ENCODE data around the gene SP2.
"Not testable (repeated sequence)": the region's sequence is repeated elsewhere in the genome, so short reads cannot be mapped to it uniquely, and the experiment has no call there.

SP2 gene

GRCh38 chr17:47891545-47892088 is 4.4 kb upstream of the SP2 start:
- no peak for DNase-seq

DNA sequence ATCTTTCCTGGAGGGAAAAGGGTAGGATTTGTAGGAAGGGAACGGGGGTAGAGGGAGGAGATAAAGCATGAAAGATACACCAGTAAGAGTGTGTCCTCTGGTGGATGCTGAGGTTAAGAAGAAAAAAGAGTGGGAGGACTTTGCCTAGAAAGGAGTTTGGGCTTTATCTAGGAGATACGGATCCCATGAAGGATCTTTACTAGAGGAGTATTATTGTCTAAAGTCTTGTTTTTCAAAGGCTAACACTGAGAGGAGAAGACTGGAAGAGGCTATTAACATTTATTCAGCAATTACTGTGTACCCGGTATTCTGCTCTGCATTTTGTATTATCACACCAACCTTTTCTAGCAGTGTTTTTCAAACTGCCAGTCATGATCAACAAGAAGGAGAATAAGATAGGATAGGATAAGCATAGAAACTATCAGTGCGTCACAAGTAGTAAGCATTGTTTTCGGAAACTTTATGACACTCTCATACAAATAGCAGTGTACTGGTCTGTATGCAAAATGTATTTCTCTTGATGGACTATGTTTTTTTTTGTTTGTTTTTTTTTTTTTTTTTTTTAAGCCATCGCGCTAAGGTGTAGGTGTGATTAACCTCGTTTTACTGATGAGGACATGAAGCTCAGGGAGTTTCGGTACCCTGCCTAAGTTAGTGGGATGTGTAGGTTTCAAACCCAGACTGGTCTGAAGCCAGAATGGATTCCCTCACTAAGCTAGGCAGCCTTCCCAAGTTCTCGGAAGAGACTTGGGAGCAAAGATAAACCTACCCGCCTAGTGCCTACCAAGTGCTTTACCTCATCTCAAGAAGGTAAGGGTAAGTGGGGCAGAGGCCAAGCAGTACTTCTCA is 1.3 kb upstream of the SP2 start:
- no peak for DNase-seq

DNA sequence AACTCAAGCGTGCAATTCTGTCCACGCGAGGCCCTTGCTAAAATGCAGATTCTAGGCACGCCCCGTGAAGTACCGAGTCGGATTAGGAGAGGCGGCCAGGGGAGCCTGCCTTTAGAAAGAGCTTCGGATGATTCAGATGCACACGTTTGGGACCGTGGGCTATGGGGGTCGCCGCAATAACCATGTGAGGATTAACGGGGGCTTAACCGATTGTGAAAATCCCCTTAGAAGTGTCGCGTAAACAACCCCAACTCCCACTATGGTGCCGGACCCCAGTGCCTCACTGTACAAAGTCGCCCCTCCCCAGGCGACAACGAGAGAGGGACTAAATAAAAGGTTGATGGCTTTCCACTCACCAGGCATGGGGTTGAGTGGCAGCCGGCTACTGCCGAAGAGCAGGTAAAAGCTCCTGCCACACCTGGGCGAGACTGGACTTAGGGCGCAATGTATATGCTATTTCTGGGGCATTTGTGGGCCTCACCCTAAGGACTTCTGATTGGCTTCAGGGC is 635 bp upstream of the SP2 start:
- DNase-seq, result no peak

DNA sequence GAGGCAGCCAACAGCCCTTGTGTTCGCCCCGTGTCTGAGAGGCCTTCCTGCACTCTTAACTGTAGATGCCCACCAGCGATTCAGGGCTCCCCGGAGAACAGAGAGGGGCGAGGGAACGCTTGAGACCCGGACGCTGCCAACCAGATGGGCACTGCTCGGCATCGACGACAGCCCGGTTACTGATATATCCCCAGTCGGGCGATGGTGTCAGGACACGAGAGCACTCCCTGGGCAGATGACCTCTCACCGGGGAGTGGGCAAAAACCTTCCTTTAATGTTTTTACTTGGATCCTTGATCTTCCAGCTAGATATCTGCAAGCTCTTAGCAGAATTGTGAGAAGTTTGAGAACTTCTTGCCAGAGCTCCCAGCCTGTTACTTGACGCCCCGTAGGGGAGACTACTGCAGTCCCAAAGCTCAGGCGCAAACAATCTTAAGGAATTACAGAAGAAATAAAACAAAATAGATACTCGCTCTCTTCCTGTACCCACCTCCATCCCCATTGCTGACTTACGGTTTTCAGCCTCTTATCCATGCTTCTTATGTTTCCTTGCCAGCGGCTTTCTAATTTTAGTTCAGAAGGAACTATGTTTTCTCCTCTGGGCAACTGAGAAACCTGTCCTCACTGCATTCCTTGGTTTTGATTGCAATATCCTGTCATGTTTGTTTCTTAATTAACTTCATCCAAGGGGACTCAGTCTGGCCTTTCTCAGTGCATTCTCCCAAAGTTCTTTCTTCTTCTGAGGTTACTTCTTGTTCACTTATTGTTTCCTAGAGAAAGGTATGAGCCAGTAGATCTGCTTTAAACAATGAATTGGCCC is 845 bp downstream of the SP2 start:
- DNase-seq, result no peak

- DNase-seq, result no peak
Measured at GRCh38 chr17:47897561-47897960, 1.5 kb downstream of the SP2 start.

DNA sequence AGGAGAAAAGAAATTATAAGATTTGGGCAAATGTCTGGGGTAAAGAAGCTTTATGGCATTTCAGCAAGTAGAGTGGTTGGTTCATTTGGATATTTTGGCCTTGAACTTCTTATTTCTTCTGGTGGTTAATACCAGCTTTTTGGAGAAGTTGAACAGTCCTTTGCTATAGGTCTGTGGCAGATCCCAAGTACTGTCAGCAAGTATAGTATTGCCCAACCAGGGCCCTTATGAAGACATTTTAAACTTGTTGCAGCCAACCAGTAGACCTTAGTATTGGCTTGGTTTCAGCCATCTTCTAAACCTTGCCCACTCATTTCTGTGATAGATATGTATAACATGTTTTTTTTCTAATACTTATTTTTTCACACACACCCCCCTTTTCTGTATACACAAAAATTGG is 2.2 kb downstream of the SP2 start:
- no peak for DNase-seq

- no peak for DNase-seq
Measured at GRCh38 chr17:47899643-47900042, 3.6 kb downstream of the SP2 start.

GRCh38 chr17:47901423-47901822 is 5.4 kb downstream of the SP2 start:
- no peak for DNase-seq

DNA sequence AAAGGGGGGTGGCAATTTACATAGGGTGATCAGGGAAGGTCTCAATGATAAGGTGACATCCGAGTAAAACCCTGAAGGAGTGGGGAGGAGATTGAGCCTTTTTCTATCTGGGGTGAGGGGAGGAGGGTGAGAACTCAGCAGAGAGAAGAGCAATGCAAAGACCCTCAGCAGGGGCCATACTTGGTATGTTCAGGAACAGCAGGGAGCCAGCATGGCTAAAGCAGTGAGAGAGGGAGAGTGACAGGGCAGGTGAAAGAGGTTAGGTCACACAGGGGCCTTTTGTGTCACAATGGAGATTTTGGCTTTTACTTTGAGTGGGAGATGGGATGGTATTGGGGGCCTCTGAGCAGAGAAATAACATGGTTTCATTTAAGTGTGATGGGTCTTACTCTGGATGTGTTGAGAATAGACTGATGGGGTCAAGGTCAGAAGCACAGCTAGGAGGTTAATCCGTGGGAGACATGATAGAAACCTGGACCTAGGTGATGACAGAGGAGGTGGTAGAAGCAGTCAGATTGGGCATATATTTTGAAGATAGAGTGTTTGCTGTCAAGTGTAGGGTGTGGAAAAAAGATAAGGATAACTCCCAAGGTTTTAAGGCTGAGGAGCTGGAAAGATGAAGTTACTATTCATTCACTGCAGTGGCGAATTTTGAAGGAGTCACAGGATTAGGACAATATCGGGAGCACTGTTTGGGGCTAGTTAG is 6.2 kb downstream of the SP2 start:
- no peak for DNase-seq

DNA sequence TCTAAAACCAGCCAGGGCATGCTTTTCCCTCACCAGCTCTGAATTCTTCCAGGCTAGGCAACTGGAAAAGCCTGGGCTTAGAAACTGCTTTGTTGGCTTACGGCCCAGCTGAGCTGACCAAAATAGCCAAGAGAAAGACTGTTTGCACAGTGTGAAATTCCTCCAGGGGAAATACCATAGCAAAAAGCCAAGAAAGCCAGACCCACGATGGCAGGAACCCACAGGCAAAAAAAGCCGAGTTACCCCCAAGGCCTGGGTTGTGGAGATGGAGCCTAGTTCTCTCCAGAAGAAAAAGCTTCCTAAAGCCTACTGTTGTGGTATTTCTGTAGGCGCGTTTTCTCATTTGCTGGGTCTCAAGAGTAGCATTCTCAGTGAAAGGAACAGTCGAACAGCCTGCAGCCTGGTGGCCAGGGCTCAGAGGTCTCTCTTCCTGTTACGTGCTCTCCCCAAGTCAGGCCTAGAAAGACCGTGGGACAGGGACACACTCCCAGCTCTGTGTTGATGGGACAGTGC is 9.2 kb downstream of the SP2 start:
- DNase-seq, result peak; percentile 76

DNA sequence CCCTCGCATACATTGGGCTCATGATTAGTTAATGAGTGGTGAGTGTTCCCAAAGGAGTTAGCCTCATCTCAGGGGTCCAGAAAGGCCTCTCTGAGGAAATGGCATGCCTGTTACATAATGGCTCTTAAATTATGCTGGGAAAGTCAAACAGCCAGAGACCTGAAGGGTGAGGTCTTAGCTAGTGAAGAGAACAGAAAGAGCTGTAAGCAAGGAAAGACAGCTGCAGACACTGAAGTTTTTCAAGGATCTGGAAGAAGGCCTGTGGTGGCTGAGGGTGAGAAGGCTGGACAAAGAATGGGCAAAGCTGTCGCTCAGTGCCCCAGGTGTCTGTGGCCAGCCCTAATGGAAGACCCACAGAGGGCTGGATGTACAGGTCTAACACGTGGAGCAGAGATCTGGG is 10.4 kb downstream of the SP2 start:
- no peak for DNase-seq

DNA sequence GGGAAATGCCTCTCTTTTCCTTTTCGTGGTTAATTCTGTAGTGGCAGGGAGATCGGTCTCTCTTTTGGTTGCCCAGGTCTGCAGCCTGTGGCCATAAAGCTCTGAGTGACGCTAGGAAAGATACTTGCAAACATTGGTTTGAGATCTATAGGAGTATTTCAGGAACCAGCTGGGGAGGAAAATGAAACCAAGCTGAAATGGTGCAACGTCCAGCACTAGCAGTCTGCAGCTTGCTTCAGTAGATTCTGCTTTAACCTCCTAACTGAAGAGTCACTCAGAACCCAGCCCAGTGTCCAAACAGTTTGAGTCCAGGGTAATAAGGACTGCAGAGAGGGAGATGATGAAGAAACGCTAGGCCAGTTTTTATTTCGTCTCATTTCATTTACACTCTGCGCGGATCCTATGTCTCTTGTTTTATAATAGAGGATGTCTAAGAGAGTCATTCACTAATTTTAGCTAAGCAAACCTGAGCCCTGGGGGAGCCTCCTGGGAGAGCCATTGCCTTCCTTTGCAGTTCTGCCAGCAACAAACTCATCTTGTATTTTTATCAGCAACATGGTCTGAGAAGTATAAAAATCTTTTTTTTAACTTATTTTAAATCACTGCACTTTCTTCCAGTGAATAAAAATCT is 12.0 kb downstream of the SP2 start:
- no peak for DNase-seq

DNA sequence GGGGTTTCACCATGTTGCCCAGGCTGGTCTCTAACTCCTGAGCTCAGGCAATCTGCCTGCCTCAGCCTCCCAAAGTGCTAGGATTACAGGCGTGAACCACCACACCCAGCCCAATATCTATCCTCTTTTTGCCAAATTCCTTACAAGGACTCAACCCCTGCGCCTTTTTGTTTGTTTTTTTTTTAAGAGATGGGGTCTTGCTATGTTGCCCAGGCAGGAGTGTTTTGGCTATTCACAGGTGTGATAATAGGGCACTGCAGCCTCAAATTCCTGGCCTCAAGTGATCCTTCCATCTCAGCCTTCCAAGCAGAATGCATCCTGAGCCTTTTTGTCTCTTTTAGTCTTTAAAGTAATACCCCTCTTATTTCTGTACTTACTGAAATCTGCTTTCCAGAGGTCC is 17.0 kb downstream of the SP2 start:
- no peak for DNase-seq

DNA sequence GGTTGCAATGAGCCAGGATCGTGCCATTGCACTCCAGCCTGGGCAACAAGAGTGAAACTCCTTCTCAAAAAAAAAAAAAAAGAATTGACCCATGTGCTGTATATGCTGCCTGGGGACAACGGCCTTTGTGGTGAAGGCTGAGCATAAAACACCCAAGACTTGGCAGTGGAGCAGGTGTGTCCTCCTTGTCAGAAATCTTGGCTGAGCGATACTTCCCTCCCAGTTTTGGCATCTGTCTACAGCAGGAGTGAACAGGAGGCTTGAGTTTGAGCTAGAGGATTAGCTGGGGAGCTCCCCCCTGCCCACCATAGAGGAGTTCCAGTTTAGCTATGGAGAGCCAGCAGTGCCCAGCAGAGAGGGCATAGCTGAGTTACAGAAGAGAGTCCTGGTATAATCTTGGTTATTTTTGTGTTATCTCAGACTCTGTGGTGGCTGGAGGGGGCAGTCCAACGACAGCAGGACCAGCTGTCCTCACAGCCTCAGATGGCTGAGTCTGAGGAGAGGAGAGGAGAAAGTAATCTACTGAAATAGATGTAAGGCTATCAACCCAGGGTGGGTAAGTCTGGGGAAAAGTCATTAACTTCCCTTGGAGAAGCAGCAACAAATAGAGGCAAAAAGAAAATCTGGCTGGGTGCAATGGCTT is 18.4 kb downstream of the SP2 start:
- DNase-seq, result no peak

DNA sequence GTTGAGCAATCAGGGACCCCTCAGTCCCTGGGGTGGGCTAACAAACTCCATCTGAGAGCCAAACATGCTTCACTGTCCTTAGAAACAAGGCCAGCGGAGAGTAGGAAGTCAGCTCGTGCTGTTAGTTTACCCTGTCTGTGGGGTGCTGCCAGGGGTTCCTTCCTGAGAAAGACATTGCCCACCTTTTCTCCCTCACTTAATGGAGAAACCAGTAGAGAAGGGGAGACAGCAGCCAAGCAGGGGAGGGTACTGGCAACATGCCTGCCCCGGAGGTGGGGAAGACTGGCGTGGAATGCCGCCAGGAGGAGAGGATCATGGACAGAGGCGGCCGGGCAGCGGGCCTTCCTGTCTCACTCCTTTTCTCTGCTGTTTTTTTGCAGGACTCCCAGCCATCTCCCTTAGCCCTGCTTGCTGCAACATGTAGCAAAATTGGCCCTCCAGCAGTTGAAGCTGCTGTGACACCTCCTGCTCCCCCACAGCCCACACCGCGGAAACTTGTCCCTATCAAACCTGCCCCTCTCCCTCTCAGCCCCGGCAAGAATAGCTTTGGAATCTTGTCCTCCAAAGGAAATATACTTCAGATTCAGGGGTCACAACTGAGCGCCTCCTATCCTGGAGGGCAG is 19.9 kb downstream of the SP2 start:
- no peak for DNase-seq

GRCh38 chr17:47916489-47917208 is 20.6 kb downstream of the SP2 start:
- no peak for DNase-seq

DNA sequence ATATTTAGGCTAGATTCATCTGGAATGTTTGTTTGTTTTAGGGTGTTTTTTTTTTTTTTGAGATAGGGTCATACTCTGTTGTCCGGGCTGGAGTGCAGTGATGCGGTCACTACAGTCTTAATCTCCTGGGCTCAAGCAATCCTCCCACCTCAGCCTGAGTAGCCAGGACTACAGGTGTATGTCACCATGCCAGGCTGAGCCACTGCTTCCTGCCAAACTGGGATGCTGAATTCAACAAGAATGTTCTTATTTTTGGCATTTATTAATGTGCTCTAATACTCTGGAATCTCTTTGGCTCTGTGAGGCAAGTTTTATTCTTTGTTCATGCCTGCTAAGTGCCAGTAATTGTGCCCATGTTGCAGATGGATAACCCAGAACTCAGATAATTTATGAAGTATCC is 21.5 kb downstream of the SP2 start:
- DNase-seq, result no peak

GRCh38 chr17:47918006-47918405 is 22.0 kb downstream of the SP2 start:
- DNase-seq, result no peak

- no peak for DNase-seq
Measured at GRCh38 chr17:47918991-47919390, 23.0 kb downstream of the SP2 start.

DNA sequence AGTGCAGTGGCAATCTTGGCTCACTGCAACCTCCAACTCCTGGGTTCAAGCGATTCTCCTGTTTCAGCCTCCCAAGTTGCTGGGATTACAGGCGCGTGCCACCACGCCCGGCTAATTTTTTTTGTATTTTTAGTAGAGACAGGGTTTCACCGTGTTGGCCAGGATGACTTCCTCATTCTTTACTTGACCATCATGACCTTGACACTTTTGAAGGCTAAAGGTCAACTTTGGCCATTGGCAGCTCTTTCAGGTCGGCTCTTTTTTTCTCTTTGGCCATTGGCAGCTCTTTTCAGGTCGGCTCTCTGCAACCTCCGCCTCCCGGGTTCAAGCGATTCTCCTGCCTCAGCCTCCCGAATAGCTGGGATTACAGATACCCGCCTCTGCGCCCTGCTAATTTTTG is 23.9 kb downstream of the SP2 start:
- not testable (repeated sequence) for DNase-seq

Data from fibroblast of skin of abdomen (primary cell).